Stimulated activated CD8-positive, alpha-beta memory T cell treated with anti-CD3 and anti-CD28 coated beads, Interleukin-15, amount 100 ng/mL, for 4 hours (primary cell): ENCODE data around the gene HS3ST3A1.
"Not testable (repeated sequence)": the region's sequence is repeated elsewhere in the genome, so short reads cannot be mapped to it uniquely, and the experiment has no call there.

ENCODE experiments used
- DNase-seq, 2 donors: peaks; one replicate each; pipeline ENCODE4 v3.0.0-alpha.2; 2020; ENCODE audit warnings: low read depth in 2 of 2

Gene HS3ST3A1

DNA sequence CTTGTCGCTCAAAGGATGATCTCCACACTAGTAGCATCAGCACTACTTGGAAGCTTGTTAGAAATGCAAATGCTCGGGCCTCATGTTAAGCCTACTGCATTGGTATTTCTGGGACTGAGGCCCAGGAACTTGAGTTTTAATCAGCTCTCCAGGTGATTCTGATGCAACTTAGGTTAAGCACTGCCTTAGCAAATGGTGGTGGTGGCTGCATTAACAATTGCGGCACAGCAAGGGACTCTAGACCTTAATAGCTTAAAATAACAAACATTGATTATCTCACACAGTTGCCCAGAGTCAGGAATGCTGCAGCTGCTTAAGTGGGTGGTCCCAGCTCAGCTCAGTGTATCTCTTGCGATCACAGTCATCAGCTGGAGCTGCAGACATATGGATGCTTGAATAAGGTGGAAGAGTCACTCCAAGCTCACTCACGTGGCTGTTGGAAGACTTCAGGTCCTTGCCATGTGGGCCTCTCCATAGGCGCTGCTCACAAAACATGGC lies 25.8 kb downstream of the HS3ST3A1 start:
- DNase-seq, result no peak

DNA sequence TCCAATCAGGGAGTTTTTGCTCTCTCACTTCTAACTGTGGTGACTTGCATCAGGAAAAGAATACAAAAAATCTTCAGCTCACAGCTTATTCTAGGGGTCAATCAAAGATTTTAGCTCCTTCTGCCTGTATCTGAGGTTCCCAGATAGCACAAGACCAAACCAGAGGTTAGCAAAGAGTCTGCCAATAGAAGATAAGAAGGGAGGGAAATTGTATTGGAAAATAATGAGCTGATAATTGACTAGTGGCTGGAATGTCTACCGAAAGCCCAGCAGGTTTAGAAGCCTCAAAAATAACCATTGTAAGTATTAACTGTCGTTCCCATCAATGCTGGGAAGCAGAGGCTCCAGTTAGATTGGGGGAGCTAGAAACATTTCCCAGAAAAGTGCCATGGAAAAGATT lies 26.3 kb downstream of the HS3ST3A1 start:
- no peak for DNase-seq

DNA sequence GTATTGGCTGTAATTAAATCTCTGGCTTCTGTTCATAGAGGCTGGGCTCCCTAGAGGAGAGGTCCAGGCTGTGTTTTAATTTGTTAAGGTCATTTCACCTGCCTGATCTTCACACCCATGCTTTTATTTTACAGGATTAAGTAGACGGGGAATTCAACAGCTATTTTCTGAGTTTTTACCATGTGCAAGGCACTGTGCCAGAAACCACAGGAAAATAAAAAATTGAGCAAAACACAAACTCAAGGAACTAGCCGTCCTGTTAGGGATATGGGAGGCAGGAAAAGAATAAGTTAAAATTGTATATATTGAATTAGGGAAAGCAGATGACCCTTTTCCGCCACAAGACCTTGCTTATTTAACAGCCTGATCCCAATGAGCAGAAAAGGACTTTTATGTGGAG lies 29.1 kb downstream of the HS3ST3A1 start:
- no peak for DNase-seq

DNA sequence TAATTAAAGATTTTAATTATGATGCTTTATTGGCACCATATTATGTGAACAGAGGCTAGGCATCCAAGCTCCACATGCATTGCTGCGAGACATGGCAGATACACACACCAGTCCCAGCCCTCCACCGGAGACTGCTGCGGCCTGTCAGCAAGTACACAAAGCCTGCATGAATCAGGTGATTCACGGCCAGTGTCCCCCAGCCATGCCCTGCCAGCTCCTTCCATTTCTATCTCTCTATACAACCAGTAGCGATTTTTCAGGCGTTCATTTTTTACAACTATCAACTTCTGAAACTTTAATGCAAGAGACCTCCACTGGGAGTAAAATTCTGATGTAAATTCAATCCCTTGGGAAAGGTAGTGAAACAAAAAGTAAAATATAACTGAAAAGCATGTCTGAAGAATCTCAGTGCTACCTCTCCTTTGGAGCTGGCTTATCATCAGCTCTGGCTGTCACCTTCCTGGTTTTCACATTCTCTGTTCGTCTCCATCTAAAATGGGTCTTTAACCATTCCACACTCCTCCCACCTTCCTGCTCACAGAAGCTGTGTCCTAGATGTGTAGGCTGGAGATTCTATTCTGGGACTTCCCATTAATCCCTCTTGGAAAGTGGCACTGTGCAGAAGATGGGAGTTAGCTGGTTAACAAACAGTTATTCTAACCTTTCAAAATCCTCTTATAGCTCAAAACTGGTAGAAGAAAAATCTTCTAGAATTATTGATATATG lies 32.2 kb downstream of the HS3ST3A1 start:
- DNase-seq, result no peak

DNA sequence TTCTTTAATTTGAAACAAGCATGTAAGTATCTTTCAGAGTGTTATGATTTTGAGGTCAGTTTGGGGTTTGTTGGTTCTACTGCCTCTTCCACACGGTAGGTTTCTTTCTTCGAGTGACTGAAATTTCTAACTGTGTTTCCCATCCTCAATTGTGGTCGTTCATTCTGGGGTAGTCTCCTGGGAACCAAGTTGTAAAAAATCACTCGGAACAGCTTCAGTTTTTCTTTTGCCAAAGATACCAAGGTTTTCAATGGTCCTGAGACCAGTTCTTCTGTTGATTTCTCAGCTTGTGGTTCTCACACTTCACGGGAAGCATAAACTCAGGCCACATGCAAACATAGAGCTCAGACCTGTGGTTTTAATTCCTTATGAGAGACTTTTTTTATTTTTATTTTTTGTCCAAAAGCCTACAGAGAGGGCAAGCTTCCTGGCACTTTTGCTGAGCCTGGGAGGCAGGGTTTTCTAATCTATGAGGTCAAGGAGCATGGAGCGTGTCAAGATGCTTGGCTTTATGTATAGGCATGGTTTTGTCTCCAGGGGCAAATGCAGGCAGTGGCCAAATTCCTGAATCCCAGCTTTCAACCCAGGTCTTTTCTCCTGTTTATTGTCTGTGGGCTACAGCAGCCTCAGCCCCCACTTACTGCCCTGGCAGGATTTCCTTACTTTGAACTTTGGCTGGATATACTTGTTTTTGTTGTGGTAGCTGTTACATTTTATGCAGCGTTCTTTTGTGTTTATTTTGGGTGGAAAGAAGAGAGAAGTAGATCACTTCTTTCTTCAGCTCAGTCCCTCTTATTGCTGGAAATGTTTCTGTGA lies 32.9 kb downstream of the HS3ST3A1 start:
- DNase-seq, result no peak

DNA sequence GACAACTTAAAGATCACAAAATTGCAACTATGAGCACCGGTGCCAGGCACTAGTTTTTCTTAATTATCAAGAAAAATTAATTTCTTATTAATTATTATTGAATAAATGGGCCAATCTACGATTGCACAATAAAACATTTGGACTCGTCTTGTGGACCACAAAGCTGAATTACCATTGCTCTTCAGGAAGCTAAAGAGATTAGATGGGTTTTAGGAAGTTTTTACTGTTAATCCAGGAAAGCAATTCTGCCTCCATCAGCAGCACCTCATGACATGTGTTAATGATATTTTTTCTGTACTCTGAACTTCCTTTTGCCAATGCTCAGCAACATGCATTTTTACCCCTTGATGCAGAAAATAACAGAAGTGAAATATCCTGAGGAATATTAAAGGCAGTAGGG lies 37.9 kb downstream of the HS3ST3A1 start:
- DNase-seq, result no peak

DNA sequence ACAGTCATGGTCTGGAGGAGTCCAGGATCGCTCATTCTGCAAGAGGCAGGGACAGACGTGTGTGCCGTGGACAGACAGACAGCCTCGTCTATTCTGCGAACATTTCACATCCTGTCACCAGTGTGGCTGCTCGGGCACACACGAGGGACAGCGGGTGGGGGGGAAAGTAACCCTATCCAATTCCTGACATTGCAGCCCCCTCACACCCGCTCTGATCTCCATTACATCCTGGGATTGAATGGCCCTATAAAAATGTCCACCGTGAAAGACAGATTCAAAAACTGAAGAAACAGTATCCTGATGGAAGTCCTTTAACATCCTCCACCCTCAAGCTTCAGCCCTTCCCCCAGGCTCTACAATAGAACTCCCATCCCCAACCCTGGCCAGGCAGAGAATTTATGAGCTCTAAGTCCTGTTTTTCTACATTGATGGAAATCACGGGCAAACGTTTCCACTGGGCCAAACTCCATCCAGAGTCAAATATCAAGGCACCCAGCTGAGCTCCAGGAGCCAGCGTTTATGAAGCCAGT lies 39.4 kb downstream of the HS3ST3A1 start:
- DNase-seq, result no peak

DNA sequence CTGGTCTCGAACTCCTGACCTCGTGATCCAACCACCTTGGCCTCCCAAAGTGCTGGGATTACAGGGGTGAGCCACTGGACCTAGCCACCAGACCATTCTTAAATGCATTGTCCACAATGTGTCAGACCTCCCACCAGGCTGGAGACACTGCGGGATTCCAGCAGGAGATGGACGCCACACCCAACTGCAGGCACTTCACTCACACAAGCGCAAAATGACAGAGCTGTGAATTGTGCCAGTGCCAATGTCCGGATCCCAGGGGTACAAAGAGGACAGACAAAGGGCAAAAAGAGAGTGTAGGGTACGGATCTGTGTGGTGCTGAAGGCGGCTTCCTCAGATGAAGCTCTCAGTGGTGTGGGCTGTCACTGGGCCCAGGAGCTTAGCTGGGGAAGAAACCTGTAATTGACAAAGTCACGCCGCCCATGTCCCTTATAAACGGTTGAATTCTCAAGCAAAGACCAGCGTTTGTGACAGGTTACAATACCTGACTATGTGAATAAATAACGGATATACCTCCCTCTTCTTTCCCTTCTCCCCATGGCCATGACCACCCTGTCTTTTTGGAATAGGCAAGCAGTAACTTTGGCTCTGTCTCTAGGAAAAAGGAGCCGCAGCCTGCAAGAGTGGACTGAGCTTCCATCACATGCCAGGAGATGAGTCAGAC lies 40.0 kb downstream of the HS3ST3A1 start:
- DNase-seq, result no peak

DNA sequence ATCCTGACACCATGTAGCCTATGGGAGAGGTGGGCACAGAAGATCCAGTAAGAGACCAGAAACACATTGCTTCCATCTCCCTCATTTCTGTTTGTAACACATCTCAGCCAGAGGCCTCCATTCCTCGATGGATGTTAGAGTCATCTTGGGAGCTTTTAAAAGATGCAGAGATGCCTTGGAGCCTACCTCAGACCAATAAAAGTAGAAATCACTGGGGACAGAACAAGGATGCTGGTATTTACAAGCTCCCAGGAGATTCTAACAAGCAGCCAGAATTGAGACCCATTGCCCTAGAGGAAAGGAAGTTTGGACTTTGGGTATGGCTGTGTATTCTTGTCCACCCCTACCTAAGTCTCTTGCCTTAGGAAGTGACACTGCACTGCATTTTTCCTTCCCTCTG lies 40.8 kb downstream of the HS3ST3A1 start:
- no peak for DNase-seq

DNA sequence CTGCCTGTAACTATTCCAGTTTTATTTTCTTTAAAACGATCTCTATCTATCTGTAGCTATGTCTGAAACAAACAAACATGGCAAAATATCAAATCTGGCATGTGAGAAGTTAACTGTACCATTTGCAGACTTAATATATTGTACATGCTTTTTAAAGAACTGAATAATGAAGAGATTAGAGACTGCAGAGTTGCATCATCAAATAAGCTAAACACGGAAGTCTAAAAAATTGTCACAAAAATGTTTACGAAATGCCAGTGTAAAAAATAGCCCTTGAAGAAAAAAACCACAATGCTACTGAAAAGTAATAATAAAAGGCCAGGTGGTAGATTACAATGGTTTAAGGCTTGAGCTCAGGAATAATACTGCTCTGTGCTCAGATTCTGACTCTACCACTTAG lies 43.1 kb downstream of the HS3ST3A1 start:
- DNase-seq, result no peak

DNA sequence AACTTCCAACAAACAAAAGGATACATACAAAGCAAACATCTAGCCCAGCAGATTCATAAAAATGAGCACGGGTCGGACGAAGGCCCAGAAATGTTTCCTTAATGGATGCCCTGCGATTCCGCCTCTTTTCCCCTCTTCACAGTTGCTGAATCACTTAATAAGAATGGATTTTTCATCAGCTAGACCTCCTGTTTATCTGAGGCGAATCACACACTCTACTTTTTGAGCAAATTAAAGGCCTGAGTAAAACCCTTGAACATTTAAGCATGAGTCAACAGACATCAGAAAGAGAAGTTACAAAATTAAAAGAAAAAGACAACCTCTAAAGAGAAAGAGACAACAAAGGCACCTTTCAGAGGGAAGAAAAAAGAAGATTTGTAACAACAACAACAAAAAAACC lies 44.7 kb downstream of the HS3ST3A1 start:
- no peak for DNase-seq

DNA sequence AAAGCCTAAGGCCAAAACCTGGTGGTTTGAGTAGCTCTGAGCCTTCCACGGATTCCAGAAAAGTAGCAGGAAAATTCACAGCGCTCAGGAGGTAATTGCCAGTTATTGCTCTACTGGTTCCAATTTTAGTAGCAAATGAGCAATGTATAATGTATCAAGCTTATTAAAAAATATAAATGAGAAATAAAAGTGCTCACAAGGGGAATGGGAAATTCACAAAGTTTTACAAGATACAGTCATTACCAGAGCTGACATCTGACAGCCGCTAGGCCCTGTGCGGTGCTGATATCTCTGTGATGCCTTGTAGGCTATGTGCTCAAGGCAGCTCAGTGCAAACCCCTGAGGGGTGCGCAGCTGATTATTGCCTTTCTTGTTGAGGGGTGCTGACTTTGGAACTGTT lies 47.5 kb downstream of the HS3ST3A1 start:
- DNase-seq, result no peak

DNA sequence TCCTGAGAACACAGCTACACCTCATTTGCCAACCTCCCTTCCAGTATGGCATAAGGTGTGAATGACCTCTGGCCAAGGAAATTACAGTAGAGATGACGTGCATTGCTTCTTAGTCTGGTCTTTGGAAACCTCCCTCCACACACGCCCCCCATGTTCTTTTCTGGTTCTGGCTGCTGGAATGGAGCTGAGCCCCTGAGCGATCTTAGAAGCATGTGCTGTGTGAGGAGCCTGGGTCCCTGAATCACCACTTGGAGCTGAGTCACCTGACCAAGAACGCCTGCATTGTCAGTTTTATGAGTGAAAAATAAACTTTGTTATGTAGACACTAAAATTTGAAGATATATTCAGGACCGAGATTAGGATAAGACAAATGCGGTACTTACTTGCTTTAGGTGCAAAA lies 51.4 kb downstream of the HS3ST3A1 start:
- DNase-seq, result no peak

DNA sequence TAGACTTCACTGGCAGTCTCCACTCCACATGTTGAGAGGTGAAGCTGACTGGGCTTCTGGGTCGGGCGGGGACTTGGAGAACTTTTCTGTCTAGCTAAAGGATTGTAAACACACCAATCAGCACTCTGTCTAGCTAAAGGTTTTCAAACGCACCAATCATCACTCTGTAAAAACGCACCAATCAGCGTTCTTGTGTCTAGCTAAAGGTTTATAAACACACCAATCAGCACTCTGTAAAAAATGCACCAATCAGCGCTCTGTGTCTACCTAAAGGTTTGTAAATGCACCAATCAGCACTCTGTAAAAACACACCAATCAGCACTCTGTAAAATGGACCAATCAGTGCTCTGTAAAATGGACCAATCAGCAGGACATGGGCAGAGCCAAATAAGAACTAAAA lies 53.2 kb downstream of the HS3ST3A1 start:
- not testable (repeated sequence) for DNase-seq

DNA sequence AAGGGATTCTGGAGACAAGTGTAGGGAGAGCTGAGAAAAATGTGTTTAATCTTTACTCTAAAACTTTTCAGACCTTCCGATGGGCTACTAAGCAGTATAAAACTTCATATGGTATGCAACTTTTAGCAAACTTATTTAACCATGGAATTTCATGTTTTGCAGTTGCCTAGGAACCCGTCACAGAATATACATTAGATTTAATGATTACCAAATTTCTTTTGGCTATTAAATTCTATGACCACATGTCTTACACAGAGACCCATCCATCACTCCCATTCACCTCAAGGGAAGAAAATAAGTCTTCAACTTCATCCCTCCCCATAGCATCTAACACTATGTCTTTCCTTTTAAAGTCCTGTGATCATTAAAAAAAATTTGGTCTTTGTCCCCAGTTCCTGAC lies 54.9 kb downstream of the HS3ST3A1 start:
- no peak for DNase-seq

DNA sequence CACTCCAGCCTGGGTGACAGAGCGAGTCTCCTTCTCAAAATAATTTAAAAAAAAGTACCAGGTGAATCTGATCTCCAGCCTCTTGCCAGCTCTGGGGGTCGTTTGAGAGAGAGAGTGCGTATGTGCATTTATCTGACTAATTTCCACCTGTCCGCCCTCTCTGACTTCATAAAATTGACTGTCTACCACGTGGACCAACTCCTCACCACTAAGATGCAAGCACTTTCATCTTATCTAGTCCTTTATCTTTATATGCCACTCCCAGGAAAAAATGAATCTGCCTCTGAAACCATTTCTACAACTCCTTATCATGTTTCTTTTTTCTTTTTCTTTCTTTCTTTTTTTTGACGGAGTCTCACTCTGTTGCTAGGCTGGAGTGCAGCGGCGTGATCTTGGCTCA lies 55.8 kb downstream of the HS3ST3A1 start:
- DNase-seq, result no peak

DNA sequence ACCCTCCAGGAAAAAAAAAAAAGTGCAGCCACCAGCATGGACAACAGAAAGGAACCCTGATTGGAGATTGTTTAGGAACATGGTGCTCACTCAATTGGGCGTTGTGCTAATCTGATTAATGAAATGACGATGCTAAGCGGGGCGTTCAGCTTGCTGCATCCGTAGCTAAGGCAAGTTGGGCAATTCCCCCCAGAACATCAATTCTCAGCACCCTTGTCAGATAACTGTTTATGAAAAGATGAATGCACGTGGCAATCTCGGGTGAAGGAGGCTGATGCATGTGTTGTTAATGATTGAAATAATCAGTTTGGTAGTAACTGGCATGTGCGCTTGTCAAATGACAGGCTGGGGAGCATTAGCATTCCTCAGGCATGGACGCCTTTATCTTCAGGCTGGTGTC lies 57.0 kb downstream of the HS3ST3A1 start:
- no peak for DNase-seq

DNA sequence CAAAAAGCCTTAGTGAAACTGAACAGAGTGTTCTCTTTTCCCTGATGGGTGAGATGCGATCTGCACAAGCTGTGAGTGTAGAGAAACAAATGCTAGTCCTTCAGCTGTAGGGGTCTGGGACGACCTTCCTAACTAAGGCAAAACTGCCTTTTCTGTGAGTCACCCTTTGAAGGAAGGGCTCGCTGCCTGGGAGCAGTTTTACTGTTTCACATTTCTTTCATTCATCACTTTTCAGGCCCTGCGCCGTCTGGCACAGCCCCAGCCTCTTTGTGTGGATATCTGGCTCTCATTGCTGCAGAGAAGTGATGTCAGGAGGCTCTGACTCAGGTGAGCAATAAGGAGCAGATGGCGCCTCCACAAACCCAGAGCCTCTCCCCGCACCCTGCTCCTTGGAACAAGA lies 57.4 kb downstream of the HS3ST3A1 start:
- no peak for DNase-seq

DNA sequence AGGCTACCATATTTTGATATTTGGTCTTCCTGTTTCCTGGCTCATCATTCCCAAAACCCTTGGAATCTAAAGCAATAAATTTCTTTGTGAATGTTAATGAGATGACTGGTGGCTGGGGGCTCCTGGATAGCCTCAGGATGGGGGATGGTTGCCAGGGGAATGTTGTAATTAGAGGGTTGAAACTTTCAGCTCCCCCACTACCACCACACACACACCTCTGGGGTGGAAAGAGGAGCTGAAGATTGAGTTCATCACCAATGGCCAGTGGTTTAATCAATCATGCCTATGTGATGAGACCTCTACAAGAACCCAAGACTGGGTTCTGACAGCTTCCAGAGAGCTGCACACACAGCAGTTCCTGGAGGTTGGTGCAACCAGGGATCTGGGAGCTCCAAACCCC lies 59.1 kb downstream of the HS3ST3A1 start:
- no peak for DNase-seq

DNA sequence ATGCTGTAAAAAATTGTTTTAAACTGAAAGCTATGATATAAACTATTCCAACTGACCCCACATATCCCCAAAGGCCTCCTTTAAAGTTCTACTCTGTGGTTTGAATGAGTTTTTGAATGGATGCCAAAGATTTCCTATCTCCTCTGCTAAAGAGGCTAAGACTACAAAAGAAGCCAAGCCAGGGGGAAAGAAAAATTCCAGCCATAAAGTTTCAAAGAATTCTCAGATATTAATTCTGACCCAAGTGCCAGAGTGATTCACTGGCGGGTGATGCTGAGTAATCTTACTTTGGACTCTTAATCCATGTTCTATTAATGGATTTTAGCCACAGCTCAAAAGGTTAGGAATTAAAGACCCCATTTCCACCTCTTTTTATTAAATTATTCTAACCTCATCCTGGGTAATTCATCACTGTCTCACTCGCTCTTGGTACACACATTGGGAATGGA lies 60.7 kb downstream of the HS3ST3A1 start:
- DNase-seq, result no peak

DNA sequence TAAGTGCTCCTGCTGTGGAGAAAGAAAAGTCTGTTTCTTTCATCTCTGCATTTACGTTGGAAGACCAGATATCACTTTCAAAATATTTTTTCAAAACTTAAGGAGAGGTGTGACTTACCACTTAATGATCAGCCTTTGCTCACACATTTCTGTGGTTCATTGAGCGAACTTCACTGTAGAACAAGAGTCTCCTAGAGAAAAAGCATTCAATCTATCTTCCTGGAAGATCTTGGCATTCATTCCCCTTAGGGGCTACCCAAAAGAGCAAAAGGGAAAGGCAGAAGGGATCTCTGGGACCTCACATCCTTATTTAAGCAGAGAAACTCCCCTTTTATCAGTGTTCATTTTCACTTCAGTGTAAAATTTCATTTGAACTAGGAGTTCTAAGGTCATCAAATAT lies 61.2 kb downstream of the HS3ST3A1 start:
- no peak for DNase-seq

DNA sequence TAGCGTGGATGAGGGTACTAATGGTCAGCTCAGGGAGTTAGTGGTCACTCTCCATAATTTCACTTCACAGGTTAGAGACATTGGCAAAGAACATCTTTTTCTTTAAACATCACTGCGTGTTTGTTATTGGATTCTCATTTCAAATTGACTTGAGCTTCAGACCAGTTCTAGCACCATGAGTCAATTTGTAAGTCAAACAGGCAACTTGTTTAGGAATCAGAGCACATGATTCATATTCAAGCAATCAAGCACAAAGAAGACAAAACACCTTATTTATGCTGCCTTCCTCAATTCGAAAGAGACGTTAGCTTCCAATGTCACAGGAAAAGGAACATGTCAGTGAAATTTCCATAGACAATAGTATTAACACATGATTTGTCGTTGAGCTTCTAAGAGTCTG lies 62.3 kb downstream of the HS3ST3A1 start:
- DNase-seq, result no peak
